HG02973 (cell line): Measurements from ENCODE around the gene WIPF2.
"Not testable (repeated sequence)": the region's sequence is repeated elsewhere in the genome, so short reads cannot be mapped to it uniquely, and the experiment has no call there.

ENCODE experiments used
- ATAC-seq: cut with Tn5 transposase; IDR thresholded peaks from one replicate; pipeline ENCODE4 v1.9.1; 2021; ENCODE audit warnings: moderate library complexity; ENCODE audit not compliant: unreplicated experiment

WIPF2 gene

DNA sequence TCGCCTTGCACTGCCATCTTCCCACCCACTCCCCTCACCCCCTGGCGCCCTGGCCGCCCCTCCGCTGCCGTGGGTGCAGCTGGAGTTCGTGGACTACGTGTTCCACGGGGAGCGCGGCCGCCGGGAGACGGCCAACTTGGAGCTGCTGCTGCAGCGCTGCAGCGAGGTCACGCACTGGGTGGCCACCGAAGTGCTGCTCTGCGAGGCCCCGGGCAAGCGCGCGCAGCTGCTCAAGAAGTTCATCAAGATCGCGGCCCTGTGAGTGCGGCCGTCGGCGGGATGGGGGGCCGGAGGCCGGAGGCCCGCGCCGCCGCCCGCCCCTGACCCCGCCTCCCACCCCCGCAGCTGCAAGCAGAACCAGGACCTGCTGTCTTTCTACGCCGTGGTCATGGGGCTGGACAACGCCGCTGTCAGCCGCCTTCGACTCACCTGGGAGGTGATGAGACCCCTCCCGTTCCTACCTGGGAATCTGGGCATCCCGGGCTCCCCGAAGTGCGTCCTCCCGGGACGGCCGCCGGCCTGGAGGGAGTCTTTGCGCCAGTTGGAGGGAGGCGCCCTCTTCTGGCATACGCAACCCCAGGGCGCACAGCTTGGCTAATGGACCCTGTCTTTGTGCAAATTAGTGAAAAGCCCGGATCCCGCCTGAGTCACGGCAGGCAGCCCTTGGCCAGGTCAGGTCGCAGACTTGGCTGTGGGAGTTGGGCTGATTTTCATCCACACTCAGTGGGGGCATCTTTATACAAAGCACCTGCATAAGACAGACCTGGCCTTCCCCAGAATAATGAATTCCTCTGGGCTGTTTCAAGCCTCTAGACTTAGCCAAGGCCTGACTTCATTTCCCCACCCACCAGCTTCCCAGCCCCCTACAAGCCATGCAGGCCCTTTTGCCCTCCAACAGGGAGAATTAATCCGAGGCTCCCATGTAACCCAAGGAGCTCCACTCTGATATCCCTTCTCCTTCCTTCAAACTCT lies 27.6 kb upstream of the WIPF2 start:
- no peak for ATAC-seq

DNA sequence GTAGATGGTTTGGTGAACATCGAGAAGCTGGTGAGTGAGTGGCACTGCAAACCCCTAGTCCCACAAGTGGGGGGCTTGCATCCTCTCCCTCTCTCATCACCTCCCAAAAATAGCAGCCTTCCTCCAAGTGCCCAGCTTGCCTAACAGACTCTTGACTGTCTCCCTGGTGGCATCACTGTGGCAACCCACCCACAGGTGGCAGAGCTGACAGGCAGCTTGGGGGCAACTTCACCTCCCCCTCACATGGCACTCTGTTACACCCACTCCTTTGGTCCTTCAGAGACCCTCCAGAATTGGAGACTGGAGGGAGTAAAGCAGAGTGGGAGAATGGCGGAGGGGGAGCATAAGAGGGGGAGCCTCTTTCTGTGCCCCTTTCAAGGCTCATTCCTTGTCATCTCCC lies 26.1 kb upstream of the WIPF2 start:
- no peak for ATAC-seq

DNA sequence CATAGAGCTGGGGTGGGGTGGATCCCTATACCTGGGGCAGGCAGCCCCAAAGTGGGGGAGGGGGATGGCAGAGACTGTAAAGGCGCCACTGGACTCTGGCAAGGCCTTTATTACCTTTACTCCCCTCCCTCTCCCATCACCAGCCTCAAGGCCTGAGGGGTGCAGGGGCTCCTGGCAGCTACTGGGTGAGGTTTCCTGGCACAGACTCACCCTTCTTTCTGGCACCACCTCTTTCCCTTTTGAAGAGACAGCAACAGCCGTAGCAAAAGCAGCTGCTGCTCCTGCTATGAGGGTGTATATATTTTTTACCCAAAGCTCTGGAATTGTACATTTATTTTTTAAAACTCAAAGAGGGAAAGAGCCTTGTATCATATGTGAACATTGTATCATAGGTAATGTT lies 24.3 kb upstream of the WIPF2 start:
- no peak for ATAC-seq

DNA sequence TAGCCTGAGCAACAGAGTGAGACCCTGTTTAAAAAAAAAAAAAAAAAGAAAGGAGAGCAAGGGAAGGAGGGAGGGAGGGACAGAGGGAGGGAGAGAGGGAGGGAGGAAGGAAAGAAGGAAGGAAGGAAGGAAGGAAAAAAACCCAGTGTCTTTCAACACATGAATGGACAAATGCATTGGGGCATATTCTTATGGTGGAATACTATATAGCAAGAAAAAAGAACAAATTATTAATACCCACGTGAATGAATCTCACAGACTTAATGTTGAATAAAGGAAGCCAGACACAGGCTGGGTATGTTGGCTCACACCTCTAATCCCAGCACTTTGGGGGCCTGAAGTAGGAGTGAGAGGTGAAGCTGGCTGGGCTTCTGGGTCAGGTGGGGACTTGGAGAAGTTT lies 21.6 kb upstream of the WIPF2 start:
- no peak for ATAC-seq

DNA sequence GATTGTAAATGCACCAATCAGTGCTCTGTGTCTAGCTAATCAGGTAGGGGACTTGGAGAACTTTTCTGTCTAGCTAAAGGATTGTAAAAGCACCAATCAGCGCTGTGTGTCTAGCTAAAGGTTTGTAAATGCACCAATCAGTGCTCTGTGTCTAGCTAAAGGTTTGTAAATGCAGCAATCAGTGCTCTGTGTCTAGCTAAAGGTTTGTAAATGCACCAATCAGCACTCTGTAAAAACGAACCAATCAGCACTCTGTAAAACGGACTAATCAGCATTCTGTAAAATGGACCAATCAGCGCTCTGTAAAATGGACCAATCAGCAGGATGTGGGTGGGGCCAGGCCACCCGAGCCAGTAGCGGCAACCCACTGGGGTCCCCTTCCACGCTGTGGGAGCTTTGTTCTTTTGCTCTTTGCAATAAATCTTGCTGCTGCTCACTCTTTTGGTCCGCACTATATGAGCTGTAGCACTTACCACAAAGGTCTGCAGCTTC lies 21.1 kb upstream of the WIPF2 start:
- ATAC-seq, result not testable (repeated sequence)

DNA sequence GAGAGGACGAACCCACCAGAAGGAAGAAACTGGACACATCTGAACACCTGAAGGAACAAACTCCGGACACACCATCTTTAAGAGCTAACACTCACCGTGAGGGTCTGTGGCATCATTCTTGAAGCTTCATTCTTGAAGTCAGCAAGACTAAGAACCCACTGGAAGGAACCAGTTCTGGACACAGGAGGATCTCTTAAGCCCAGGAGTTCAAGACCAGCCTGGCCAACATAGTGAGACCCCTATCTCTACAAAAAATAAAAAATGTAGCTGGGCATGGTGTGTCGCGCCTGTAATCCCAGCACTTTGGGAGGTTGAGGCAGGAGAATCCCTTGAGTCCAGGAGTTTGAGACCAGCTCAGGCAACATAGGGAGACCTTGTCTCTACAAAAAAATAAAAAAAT lies 20.5 kb upstream of the WIPF2 start:
- ATAC-seq, result no peak

DNA sequence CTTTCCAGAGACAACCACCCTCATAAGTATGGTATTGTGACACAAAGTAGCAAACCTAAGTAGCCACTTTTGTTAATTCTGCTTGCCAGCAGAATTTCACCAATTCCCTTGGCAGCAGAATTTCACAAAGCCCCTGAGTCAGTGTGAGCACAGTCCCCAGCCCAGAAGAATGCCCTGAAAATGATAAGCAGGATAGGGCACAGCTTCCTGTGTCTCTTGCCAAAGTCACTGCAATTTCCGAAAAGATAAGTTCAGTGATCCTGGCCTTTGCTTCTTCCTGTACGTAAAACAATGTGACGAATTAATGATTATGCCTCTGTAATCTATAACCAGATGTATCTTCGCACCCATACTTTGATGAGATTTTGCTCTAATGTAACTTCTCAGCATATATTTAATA lies 16.0 kb upstream of the WIPF2 start:
- no peak for ATAC-seq

DNA sequence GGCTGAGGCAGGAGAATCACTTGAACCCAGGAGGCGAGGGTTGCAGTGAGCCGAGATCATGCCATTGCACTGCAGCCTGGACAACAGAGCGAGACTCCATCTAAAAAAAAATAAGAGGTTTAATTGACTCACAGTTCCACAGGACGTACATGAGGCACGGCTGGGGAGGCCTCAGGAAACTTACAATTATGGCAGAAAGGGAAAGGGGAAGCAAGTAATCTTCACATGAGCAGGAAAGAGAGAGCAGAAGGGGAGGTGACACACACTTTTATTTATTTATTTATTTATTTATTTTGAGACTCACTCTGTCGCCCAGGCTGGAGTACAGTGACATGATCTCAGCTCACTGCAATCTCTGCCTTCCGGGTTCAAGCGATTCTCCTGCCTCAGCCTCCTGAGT lies 12.9 kb upstream of the WIPF2 start:
- not testable (repeated sequence) for ATAC-seq

DNA sequence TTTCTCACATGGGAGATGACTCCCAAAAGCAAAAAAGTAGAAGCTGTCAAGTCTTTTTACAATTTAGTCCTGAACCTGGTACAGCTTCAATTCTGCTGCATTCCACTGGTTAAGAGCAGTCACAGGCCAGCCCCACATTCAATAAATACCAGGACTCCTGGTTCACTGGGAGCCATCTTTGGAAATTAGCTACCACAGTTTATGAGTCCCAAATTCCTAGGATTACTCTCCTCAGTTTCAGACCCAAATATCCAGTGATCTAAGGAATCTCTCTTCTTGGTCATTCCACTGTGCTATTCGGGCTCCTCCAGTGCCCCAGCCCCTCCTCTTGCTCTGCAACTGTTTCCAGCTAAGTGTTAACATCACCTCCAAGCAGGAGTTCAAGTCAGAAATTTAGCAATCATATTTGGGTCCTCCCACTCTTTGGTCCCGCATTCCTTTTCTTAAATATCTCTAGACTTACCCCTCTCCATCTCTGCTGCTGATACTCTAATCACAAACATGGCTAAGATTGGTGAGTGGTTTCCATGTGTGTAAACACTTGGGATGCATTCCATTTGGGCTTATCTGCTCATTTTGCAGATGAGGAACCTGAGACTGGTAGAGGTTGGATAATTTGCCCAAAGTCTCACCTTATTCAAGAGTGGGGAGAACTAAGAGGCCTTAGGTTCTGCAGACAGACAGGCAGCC lies 9.6 kb upstream of the WIPF2 start:
- no peak for ATAC-seq

DNA sequence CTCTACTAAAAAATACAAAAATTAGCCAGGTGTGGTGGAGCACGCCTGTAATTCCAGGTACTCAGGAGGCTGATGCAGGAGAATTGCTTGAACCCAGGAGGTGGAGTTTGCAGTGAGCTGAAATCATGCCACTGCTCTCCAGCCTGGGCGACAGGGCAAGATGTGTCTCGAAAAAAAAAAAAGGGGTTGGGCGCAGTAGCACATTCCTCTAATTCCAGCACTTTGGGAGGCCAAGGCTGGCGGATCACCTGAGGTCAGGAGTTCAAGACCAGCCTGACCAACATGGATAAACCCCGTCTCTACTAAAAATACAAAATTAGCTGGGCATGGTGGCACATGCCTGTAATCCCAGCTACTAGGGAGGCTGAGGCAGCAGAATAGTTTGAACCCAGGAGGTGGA lies 5.2 kb upstream of the WIPF2 start:
- not testable (repeated sequence) for ATAC-seq

DNA sequence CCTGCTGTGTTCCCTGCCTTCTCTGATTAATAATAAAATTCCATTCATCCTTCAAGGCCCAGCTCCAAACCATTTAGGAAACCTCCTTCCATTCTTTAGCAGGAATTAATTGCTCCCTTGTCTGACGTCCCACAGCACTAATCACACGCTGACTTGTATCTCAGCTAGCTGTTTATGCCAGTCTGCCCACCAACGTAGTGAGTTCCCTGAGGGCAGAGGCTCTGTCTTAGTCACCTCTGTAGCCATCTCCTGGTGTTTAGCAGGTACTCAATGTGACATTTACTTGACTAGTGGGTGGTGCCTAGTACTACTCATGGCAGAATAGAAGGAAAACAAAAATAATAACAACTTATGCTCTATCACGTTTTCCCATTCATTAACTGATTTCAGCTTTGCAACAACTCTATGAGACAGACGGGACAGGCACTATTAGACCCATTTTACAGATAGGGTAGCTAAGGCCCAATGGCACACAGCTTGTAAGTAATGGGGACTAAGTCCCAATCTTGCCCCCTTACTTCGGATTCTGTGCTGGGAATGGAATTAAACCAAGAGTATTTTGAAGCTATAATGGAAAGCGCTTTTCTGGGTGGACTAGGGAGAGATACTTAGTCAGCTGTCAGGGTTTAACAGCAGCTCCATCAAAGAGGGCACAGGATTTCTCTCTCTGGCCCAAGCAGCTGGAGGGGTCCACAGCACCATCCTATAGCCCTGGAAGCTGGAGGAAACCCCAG lies 931 bp upstream of the WIPF2 start:
- no peak for ATAC-seq

DNA sequence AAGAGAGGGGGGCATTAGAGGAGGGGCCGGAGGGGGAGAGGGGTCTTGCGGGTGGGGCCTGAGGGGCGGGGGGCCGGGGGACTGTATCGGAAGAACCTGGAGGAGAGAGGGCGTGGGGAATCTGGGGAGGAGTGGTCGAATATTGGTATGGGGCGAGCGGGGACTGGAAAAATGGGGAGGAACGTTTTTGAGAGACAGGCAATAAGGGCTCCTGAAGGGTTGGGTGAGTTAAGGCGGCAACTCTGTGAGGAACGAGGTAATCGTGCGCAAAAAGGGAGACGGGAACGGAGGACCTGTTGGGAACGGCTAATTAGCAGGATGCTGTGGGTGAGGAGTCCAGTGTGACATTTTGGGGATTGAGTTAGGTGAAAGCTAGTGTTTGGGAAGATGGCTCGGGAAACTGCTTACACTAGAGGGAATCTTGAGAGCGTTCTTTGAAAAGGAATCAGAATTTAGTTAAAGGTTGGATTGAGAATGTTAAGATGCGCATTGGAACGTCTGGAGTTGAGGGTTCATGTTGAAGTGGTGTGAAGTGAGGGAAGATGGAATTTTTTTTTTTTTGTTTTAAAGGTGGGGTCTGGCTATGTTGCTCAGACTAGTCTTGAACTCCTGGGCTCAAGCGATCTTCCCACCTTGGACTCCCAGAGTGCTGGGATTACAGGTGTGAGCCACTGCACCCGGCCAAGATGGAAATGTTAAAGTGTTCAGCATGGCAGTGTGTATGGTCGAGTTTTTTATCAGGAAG lies 662 bp downstream of the WIPF2 start:
- ATAC-seq, result no peak

DNA sequence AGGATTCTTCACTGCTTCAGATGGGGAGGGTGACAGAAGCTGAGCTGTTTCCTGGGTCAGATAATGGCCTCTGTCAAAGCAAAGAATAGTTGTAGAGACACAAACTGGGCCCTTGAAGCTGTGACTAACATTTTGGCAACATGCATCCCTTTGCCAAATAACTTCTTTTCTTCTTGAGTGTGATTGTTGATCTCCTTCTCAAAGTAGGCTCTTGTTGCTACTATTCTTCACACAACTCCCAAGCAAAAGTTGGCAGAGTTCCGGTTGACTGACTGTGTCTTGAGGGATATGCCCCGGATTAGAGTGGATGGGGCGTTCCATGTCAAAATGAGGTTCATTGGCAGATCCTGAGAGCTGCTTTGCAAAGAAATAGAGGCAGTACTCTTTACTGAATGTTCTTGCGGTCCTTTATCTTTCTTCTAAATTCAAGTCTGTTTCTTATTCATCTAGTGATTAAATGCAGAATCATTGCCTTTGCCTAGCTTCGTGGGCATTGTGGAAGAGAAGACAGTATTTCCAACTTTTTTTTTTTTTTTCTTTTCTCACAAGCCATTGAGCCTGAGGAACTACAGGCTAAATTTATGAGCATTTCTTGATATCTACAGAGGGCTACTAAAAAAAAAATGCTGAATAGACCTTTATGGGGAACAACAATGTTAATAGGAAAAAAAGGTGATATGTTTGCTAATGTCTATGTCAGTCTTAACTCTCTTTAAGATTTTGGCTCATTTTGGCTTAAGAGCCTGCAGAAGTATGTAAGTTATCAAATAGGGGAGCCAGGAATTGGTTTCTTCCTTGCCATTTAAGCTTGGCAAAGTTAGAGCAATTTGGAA lies 5.8 kb downstream of the WIPF2 start:
- ATAC-seq, result no peak

DNA sequence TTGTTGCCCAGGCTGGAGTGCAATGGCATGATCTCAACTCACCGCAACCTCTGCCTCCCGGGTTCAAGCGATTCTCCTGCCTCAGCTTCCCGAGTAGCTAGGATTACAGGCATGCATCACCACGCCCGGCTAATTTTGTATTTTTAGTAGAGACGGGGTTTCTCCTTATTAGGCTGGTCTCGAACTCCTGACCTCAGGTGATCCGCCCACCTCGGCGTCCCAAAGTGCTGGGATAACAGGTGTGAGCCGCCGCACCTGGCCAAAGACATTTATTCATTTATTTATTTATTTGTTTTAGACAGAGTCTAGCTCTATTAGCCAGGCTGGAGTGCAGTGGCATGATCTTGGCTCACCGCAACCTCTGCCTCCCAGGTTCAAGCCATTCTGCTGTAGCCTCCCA lies 10.0 kb downstream of the WIPF2 start:
- ATAC-seq, result not testable (repeated sequence)

DNA sequence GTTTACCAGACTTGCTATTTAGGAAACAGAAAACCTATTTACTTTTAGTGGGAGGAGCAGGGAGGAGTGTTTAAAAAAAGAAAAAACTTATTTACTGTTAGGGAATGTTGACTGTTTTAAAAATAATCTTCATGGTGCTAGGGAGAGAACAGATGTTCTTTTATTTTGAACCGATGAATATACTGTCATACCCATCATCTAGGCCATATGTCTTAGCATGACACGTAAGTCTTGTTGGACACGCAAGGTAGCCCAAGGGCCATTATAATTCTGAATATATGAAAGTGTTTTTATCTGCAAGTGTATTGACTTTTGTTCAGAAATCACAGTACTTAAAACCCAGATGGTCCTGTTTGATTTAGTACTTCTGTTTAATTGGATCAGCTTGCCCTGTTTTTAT lies 11.6 kb downstream of the WIPF2 start:
- ATAC-seq, result no peak

DNA sequence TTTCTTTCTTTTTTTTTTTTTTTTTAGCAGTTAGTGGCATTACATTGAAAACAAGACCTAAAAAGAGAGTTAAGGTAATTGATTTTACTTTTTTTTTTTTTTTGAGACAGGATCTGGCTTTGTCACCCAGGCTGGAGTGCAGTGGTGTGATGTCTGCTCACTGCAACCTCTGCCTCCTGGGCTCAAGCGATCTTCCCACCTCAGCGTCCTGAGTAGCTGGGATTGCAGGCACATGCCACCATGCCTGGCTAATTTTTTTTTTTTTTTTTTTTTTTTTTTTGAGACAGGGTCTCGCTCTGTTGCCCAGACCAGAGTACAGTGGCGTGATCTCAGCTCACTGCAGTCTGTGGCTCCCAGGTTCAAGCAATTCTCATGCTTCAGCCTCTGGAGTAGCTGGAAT lies 12.8 kb downstream of the WIPF2 start:
- ATAC-seq, result not testable (repeated sequence)

DNA sequence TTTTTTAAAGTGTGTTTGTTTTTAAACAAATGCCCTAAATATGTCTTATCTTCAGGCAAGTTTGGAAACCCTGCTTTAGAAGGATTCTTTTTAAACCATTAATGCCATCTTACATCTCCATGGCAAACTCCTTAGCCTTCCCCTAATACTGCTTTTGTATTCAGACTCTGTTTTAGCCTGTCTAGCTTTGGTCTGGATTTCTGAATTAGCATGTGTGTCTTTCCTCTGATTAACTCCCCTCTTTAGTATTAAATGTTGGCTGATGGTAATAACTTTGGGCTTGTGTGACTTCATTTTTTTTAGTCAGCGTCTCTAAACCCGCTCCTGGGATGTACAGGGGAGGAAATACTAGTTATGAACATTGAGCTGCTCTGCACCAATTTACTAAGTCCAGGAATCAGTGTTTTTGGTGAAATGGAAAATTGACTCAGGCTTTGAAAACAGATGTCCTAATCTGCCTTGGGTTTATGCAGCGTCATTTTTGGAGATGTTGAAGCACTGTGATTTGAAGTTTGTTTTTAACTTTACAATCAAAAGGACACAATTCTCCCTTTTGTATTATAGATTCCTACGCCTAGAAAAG lies 22.2 kb downstream of the WIPF2 start:
- ATAC-seq, result no peak

DNA sequence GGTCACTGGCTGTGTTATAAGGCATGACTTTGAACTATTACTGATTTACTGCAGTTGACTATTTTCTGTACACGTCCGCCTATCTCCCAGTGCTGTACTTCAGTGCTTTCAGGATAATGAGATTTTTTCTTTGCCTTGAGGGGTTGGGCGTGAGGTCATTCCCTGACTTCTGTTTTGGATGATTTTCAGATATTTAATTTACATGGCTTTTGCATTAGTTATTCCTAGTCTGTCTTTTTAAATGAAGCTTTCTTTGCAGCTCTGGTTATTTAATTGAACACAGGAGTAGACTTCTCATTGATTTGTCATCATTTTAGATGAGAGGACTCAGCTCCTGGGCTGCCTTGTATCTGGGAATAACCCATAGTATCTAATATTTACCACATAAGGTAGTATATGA lies 23.7 kb downstream of the WIPF2 start:
- ATAC-seq, result no peak

DNA sequence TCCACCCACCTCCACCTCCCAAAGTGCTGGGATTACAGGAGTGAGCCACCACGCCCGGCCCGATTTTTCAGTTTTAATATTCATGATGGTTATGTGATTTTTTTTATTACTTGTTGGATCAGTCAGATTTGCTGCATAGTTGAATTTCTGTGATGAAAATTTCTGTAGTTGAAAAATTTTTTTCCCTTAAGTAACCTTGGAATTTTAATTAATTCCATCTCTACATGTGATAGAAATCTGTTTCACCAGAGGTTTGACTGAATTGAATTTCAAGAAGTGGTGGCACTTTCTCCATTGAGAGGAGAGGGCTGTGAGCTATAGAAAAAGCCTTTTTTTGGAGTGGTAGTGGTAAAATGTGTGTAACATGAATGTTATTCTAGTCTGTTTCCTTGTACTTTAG lies 24.7 kb downstream of the WIPF2 start:
- ATAC-seq, result no peak
